Endothelial cell (in vitro differentiated cells): Measurements from ENCODE around the gene CNN2. TPM values are rescaled to one million over a fixed set of nuclear protein-coding genes. Genes with fewer than 3 reads are reported as not detected.
A peak's percentile ranks its signal among the peaks of the same experiment; 100 is the strongest.

Experiments
- DNase-seq: peaks from one replicate; pipeline ENCODE4 v3.0.0; 2021; ENCODE audit warnings: low spot score
- H3K27ac Mint-ChIP-seq: one replicate; pipeline ENCODE4 v1.8.0; 2021; ENCODE audit warnings: mixed read lengths, inconsistent platforms; ENCODE audit not compliant: unreplicated experiment
- H3K27me3 Mint-ChIP-seq: one replicate; pipeline ENCODE4 v1.8.0; 2021; ENCODE audit warnings: mild to moderate bottlenecking, moderate library complexity, mixed read lengths, inconsistent platforms; ENCODE audit not compliant: unreplicated experiment
- H3K36me3 Mint-ChIP-seq: one replicate; pipeline ENCODE4 v1.8.0; 2021; ENCODE audit warnings: mild to moderate bottlenecking, low read depth, mixed read lengths, inconsistent platforms; ENCODE audit not compliant: unreplicated experiment
- H3K4me1 Mint-ChIP-seq: one replicate; pipeline ENCODE4 v1.8.0; 2021; ENCODE audit warnings: mild to moderate bottlenecking, mixed read lengths, inconsistent platforms; ENCODE audit not compliant: unreplicated experiment
- H3K4me3 Mint-ChIP-seq: one replicate; pipeline ENCODE4 v1.8.0; 2021; ENCODE audit warnings: mild to moderate bottlenecking, mixed read lengths, inconsistent platforms; ENCODE audit not compliant: unreplicated experiment
- H3K9me3 Mint-ChIP-seq: one replicate; pipeline ENCODE4 v1.8.0; 2021; ENCODE audit warnings: mixed read lengths, inconsistent platforms; ENCODE audit not compliant: unreplicated experiment
- CTCF ChIP-seq: fragments of 200-600 bp; sonication (generic); IDR thresholded peaks from one replicate; pipeline ENCODE4 v1.5.0; 2021; ENCODE audit warnings: antibody characterized with exemption; ENCODE audit not compliant: unreplicated experiment
- total RNA-seq: library from RNA; stranded (reverse); fragmentation: NEBNext Ultra II Directional; extraction: Animal tissue kit (Norgen Biotek cat#: 25700); gene quantifications from one replicate; pipeline ENCODE4 v1.2.1, GENCODE V29; 2021; ENCODE audit not compliant: unreplicated experiment

CNN2 gene
- total RNA-seq, 1 donor from 2014 or later, result 456 TPM

- no peaks in the 10 kb centered on the region for H3K9me3 Mint-ChIP-seq
- DNase-seq, result no peak
- H3K27ac Mint-ChIP-seq, result no peak overlapping the region
- no peak overlapping the region for H3K4me3 Mint-ChIP-seq
- no peaks in the 10 kb centered on the region for H3K4me1 Mint-ChIP-seq
- H3K36me3 Mint-ChIP-seq, result peaks cover 8% of the 10 kb centered on the region
- peaks cover 16% of the 10 kb centered on the region for H3K27me3 Mint-ChIP-seq
- no peak for TF ChIP-seq CTCF
Measured at GRCh38 chr19:1086613-1087012, 60.2 kb downstream of the CNN2 start.

- H3K4me1 Mint-ChIP-seq, result no peaks in the 10 kb centered on the region
- no peak overlapping the region for H3K27ac Mint-ChIP-seq
- no peaks in the 10 kb centered on the region for H3K9me3 Mint-ChIP-seq
- TF ChIP-seq CTCF, result no peak
- H3K4me3 Mint-ChIP-seq, result peak overlapping the region; percentile 26
- peaks cover 12% of the 10 kb centered on the region for H3K27me3 Mint-ChIP-seq
- no peak for DNase-seq
- peaks cover 8% of the 10 kb centered on the region for H3K36me3 Mint-ChIP-seq
Measured at GRCh38 chr19:1087813-1088415, 61.5 kb downstream of the CNN2 start.

GRCh38 chr19:1088416-1089010, 62.1 kb downstream of the CNN2 start:
- DNase-seq, result no peak
- TF ChIP-seq CTCF, result no peak
- peaks cover 8% of the 10 kb centered on the region for H3K36me3 Mint-ChIP-seq
- H3K4me1 Mint-ChIP-seq, result peaks cover 2% of the 10 kb centered on the region
- H3K9me3 Mint-ChIP-seq, result no peaks in the 10 kb centered on the region
- H3K4me3 Mint-ChIP-seq, result no peak overlapping the region
- peaks cover 12% of the 10 kb centered on the region for H3K27me3 Mint-ChIP-seq
- no peak overlapping the region for H3K27ac Mint-ChIP-seq

Other genes starting within 250 kb of the CNN2 start
- gene PTBP1, start 229.2 kb upstream of the CNN2 start, total RNA-seq, result 614 TPM
- gene PLPPR3, start 204.7 kb upstream of the CNN2 start, total RNA-seq, result 17.6 TPM
- 0.21 TPM for gene AZU1, start 198.8 kb upstream of the CNN2 start, total RNA-seq
- gene PRTN3, start 185.6 kb upstream of the CNN2 start, total RNA-seq, result not detected
- not detected for gene ELANE, start 174.3 kb upstream of the CNN2 start, total RNA-seq
- 0.46 TPM for gene CFD, start 166.9 kb upstream of the CNN2 start, total RNA-seq
- gene MED16, start 133.4 kb upstream of the CNN2 start, total RNA-seq, result 66.5 TPM
- not detected for gene RNU6-9, start 133.1 kb upstream of the CNN2 start, total RNA-seq
- 40.6 TPM for gene R3HDM4, start 113.4 kb upstream of the CNN2 start, total RNA-seq
- not detected for gene KISS1R, start 109.3 kb upstream of the CNN2 start, total RNA-seq
- 108 TPM for gene ARID3A, start 100.6 kb upstream of the CNN2 start, total RNA-seq
- gene WDR18, start 42.3 kb upstream of the CNN2 start, total RNA-seq, result 53.1 TPM
- 0.95 TPM for gene GRIN3B, start 26.2 kb upstream of the CNN2 start, total RNA-seq
- gene TMEM259, start 5.5 kb upstream of the CNN2 start, total RNA-seq, result 182 TPM
- gene RNU6-2, start 5.1 kb upstream of the CNN2 start, total RNA-seq, result not detected
- 16.3 TPM for gene ABCA7, start 13.5 kb downstream of the CNN2 start, total RNA-seq
- gene ARHGAP45, start 40.6 kb downstream of the CNN2 start, total RNA-seq, result 2.4 TPM
- gene POLR2E, start 68.8 kb downstream of the CNN2 start, total RNA-seq, result 166 TPM
- 330 TPM for gene GPX4, start 77.4 kb downstream of the CNN2 start, total RNA-seq
- gene SBNO2, start 147.7 kb downstream of the CNN2 start, total RNA-seq, result 46.4 TPM
- 63.9 TPM for gene STK11, start 179.2 kb downstream of the CNN2 start, total RNA-seq
- gene CBARP, start 211.4 kb downstream of the CNN2 start, total RNA-seq, result 10.4 TPM
- gene ATP5F1D, start 215.1 kb downstream of the CNN2 start, total RNA-seq, result 175 TPM
- gene MIDN, start 222.0 kb downstream of the CNN2 start, total RNA-seq, result 204 TPM
- 315 TPM for gene CIRBP, start 242.7 kb downstream of the CNN2 start, total RNA-seq
- gene FAM174C, start 248.9 kb downstream of the CNN2 start, total RNA-seq, result 22.7 TPM